ENCODE measurements around the gene ITGB1BP1.

Gene ITGB1BP1

GRCh38 chr2:9377461-9378097 lies 45.7 kb downstream of the ITGB1BP1 start:
- no peak for DNase-seq

- no peak for DNase-seq
Measured at GRCh38 chr2:9375857-9376428, 47.4 kb downstream of the ITGB1BP1 start.

- no peak for DNase-seq
Measured at GRCh38 chr2:9374071-9374730, 49.1 kb downstream of the ITGB1BP1 start.

GRCh38 chr2:9373476-9373875 lies 49.9 kb downstream of the ITGB1BP1 start:
- DNase-seq, result no peak

- DNase-seq, result no peak
Measured at GRCh38 chr2:9373047-9373446, 50.3 kb downstream of the ITGB1BP1 start.

GRCh38 chr2:9370746-9371145 lies 52.6 kb downstream of the ITGB1BP1 start:
- DNase-seq, result no peak

GRCh38 chr2:9366026-9366425 lies 57.3 kb downstream of the ITGB1BP1 start:
- no peak for DNase-seq

- no peak for DNase-seq
Measured at GRCh38 chr2:9365498-9366019, 57.8 kb downstream of the ITGB1BP1 start.

GRCh38 chr2:9364791-9365497 lies 58.4 kb downstream of the ITGB1BP1 start:
- no peak for DNase-seq

- DNase-seq, result no peak
Measured at GRCh38 chr2:9364373-9364772, 59.0 kb downstream of the ITGB1BP1 start.

- no peak for DNase-seq
Measured at GRCh38 chr2:9360701-9361100, 62.6 kb downstream of the ITGB1BP1 start.

- DNase-seq, result no peak
Measured at GRCh38 chr2:9360110-9360509, 63.2 kb downstream of the ITGB1BP1 start.

- DNase-seq, result no peak
Measured at GRCh38 chr2:9359463-9359862, 63.9 kb downstream of the ITGB1BP1 start.

GRCh38 chr2:9358846-9359245 lies 64.5 kb downstream of the ITGB1BP1 start:
- DNase-seq, result no peak

- no peak for DNase-seq
Measured at GRCh38 chr2:9356261-9356660, 67.1 kb downstream of the ITGB1BP1 start.

- no peak for DNase-seq
Measured at GRCh38 chr2:9355716-9356115, 67.6 kb downstream of the ITGB1BP1 start.

GRCh38 chr2:9355270-9355669 lies 68.1 kb downstream of the ITGB1BP1 start:
- no peak for DNase-seq

GRCh38 chr2:9354318-9354717 lies 69.0 kb downstream of the ITGB1BP1 start:
- DNase-seq, result no peak
